ENCODE measurements around the gene SLC35B4. TPM values are rescaled to one million over a fixed set of nuclear protein-coding genes. Genes with fewer than 3 reads are reported as not detected.

SLC35B4 gene
- total RNA-seq, 4 donors from 2014 or later, result 9.6 to 14.9 (median 10.9) TPM

- TF ChIP-seq, protein P1, sequence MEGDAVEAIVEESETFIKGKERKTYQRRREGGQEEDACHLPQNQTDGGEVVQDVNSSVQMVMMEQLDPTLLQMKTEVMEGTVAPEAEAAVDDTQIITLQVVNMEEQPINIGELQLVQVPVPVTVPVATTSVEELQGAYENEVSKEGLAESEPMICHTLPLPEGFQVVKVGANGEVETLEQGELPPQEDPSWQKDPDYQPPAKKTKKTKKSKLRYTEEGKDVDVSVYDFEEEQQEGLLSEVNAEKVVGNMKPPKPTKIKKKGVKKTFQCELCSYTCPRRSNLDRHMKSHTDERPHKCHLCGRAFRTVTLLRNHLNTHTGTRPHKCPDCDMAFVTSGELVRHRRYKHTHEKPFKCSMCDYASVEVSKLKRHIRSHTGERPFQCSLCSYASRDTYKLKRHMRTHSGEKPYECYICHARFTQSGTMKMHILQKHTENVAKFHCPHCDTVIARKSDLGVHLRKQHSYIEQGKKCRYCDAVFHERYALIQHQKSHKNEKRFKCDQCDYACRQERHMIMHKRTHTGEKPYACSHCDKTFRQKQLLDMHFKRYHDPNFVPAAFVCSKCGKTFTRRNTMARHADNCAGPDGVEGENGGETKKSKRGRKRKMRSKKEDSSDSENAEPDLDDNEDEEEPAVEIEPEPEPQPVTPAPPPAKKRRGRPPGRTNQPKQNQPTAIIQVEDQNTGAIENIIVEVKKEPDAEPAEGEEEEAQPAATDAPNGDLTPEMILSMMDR (IDR thresholded peaks at IDR 0.05), result no peak
- ATAC-seq (ENCODE audit: low FRiP score) (no peak), DNase-seq (ENCODE audit: low spot score) (no peak)
Measured at GRCh38 chr7:134284952-134285351, 31.8 kb downstream of the SLC35B4 start.

DNA sequence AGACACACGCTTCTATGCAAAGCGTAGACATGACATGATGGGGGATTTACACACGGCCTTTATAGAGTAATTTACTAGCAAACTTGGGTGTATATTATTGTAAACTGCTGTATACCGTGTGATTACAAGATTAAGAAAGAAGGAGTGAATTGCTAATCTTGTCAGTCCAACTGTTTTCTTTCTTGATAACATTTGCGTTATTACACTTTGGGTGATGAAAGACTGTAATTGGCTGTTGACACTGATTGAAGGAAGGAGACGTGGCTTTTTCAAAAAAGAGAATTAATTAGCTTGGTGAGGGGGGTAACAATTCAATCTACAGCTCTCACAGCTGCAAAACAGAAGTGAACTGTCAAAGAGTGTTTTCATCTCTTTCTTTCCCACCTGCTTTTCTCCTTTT, 32.7 kb downstream of the SLC35B4 start:
- TF ChIP-seq, protein P1 (IDR thresholded peaks at IDR 0.05), result no peak
- no peak for DNase-seq (ENCODE audit: low spot score)
- ATAC-seq (ENCODE audit: low FRiP score), result no peak

GRCh38 chr7:134280508-134280907, 36.2 kb downstream of the SLC35B4 start:
- ATAC-seq (ENCODE audit: low FRiP score), result no peak
- no peak for DNase-seq (ENCODE audit: low spot score)
- TF ChIP-seq, protein P1 (IDR thresholded peaks at IDR 0.05), result no peak

DNA sequence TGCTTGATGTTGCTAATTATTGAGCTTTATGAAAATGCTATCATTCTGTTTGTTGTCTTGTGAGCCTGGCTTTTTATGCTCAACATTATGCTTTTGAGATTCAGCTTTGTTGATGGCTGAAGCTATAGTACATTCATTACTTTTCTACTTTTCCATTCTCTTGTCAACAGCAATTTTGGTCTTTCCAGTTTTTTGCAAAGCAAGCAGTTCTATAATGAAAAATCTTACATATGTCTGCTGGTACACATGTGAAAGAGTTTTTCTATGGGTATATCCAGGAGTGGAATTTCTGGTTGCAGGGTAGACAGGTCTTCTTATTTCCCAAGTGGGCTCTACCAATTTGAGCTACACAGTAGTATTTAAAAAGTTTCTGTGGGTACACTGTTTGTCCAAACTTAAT, 36.8 kb downstream of the SLC35B4 start:
- no peak for ATAC-seq (ENCODE audit: low FRiP score)
- no peak for DNase-seq (ENCODE audit: low spot score)
- TF ChIP-seq, protein P1 (IDR thresholded peaks at IDR 0.05), result no peak

DNA sequence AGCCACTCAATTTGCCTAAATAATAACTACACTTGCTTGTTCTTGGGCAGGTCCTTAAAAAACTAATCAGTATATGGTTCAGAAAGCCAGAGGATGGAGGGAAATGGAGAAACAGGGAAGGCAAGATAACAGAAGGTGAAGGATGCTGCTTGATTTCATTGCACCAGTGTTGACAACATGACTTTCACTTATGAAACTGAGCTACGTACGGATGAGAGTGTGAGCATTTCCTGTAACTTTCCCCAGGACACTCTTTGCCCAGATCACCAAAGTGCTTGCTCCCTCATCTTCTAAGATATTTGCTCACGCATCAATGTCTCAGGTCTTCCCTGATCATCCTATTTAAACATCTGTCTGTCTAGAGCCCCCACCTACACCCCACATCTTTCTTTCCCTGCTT, 37.4 kb downstream of the SLC35B4 start:
- DNase-seq (ENCODE audit: low spot score) (no peak), ATAC-seq (ENCODE audit: low FRiP score) (no peak)
- TF ChIP-seq, protein P1 (IDR thresholded peaks at IDR 0.05), result no peak

DNA sequence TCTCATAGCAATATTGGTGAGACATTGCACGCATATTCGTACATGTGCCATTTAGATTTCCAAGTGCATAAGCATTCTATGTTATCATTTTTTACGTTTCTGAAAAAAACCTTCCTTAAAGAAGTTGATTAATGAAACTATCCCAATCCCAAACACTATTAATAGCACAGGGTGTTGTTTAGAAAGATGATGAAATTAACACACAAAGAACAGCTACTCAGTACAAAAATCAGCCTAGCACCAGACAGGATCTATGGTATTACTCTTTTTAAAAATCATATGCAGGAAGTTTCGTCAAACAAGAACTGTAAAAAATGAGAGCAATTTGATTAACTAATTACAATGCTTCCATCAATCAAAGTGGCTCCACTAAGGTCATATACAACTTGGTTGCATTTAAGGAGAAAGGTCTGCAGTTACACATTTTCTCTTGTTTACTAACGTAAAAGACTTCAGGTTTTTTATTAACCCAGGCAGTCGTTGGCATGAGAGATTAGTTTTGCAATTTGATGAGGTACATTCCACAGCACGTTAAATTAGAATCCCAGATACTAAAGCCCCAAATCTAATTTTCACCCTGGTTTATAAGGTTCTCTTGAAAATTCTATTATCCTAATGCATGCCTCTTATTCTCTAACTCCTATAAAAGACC, 38.1 kb downstream of the SLC35B4 start:
- ATAC-seq (ENCODE audit: low FRiP score) (no peak), DNase-seq (ENCODE audit: low spot score) (no peak)
- TF ChIP-seq, protein P1 (IDR thresholded peaks at IDR 0.05), result no peak

- TF ChIP-seq, protein P1 (IDR thresholded peaks at IDR 0.05), result no peak
- DNase-seq (ENCODE audit: low spot score), result no peak
- ATAC-seq (ENCODE audit: low FRiP score), result no peak
Measured at GRCh38 chr7:134276951-134277350, 39.8 kb downstream of the SLC35B4 start.

Measured in omental fat pad (tissue), 4 donors.